Epithelial cell of esophagus (primary cell): ENCODE measurements around the gene DPYSL5.
A peak's percentile ranks its signal among the peaks of the same experiment; 100 is the strongest.

Experiments used
- DNase-seq: peaks from one replicate; pipeline ENCODE4 v3.0.0; 2010; ENCODE audit warnings: low read depth
- H3K4me3 ChIP-seq: 2 replicates; pipeline ENCODE4 v1.5.1; 2011; ENCODE audit warnings: mild to moderate bottlenecking, low read length, control low read depth
- CTCF ChIP-seq: IDR thresholded peaks from 2 replicates; pipeline ENCODE4 v1.5.1; 2011; ENCODE audit warnings: low read depth, mild to moderate bottlenecking, low read length, control low read depth, inconsistent platforms; ENCODE audit not compliant: insufficient read depth; ENCODE audit errors: missing control alignments

Gene DPYSL5

GRCh38 chr2:26910176-26910575 is 62.2 kb downstream of the DPYSL5 start:
- DNase-seq = no peak
- no peak overlapping the region for H3K4me3 ChIP-seq
- no peak for TF ChIP-seq CTCF

- TF ChIP-seq CTCF = no peak
- no peak overlapping the region for H3K4me3 ChIP-seq
- DNase-seq = peak; percentile 16
Measured at GRCh38 chr2:26911911-26912861, 64.3 kb downstream of the DPYSL5 start.

- TF ChIP-seq CTCF = no peak
- DNase-seq = no peak
- no peak overlapping the region for H3K4me3 ChIP-seq
Measured at GRCh38 chr2:26913606-26913998, 65.7 kb downstream of the DPYSL5 start.

GRCh38 chr2:26913999-26914658 is 66.2 kb downstream of the DPYSL5 start:
- no peak for TF ChIP-seq CTCF
- no peak overlapping the region for H3K4me3 ChIP-seq
- DNase-seq = no peak

GRCh38 chr2:26914659-26915310 is 66.9 kb downstream of the DPYSL5 start:
- no peak for DNase-seq
- no peak for TF ChIP-seq CTCF
- no peak overlapping the region for H3K4me3 ChIP-seq

GRCh38 chr2:26915316-26915715 is 67.4 kb downstream of the DPYSL5 start:
- TF ChIP-seq CTCF = no peak
- no peak overlapping the region for H3K4me3 ChIP-seq
- no peak for DNase-seq
